ENCODE results near the gene TMEM132D. TPM values are rescaled to one million over a fixed set of nuclear protein-coding genes. Genes with fewer than 3 reads are reported as not detected.

Gene TMEM132D
- total and polyA plus RNA-seq, 2 of the 4 experiments (the other 2 are of a cell fraction) = not detected

DNA sequence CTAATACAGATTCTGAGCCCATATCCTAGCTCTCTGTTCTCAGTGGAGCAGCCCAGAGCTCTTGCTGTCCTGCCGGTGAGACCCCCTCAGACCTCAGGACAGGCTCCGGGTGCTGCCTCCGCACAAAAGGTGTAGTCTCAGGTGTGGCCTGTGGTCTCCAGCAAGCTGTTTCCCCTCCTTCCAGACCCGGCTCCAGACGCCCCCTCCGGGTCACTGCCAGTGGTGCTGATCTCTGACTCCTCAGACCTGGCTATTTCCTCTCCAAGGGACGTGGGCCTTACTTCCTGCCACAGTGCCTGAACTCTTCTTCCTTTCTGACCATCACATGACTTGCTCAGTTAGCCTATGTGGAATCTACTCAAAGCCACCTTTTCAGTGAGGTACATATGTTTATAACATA lies 713.0 kb downstream of the TMEM132D start:
- Histone ChIP-seq H2BK120ac (ENCODE audit: low read depth, low read length) (no peak overlapping the region), H3K9me3 (ENCODE audit: control insufficient read depth, insufficient read depth, low read length) (peaks cover 17% of the 10 kb centered on the region), H3K14ac (replicated peaks; ENCODE audit: low read depth, low read length) (no peak overlapping the region), H3K9ac (ENCODE audit: low read depth, low read length) (no peak overlapping the region), H3K9me1 (ENCODE audit: insufficient read depth, low read length) (no peaks in the 10 kb centered on the region), H2AFZ (replicated peaks; ENCODE audit: low read length, poor library complexity) (no peak overlapping the region), H3K23ac (ENCODE audit: low read depth, low read length) (no peak overlapping the region), H3K36me3 (ENCODE audit: control insufficient read depth, insufficient read depth, low read length) (no peaks in the 10 kb centered on the region), H3K27ac (ENCODE audit: insufficient read depth, low read length) (no peak overlapping the region), H2BK15ac (ENCODE audit: low read depth, low read length) (no peak overlapping the region), H3K4me3 (ENCODE audit: insufficient read depth, low read depth, low read length) (no peak overlapping the region), H3K4ac (ENCODE audit: low read depth, low read length) (no peak overlapping the region), H3K18ac (ENCODE audit: low read depth, low read length) (no peak overlapping the region), H4K5ac (ENCODE audit: low read depth, low read length) (no peak overlapping the region), H2AK9ac (replicated peaks; ENCODE audit: low read depth, low read length, poor library complexity) (no peak overlapping the region), H4K91ac (ENCODE audit: insufficient read depth, low read depth, low read length) (no peak overlapping the region), H2AK5ac (ENCODE audit: low read depth, low read length) (no peak overlapping the region), H3K4me2 (ENCODE audit: low read depth, low read length) (no peak overlapping the region), H4K20me1 (ENCODE audit: insufficient read depth, low read length) (no peaks in the 10 kb centered on the region), H2BK5ac (ENCODE audit: low read depth, low read length, poor library complexity, severe bottlenecking) (no peak overlapping the region), H4K8ac (ENCODE audit: low read depth in 2 of 2, low read length in 2 of 2) (no peak overlapping the region), H3K4me1 (ENCODE audit: control insufficient read depth, insufficient read depth, low read length) (no peaks in the 10 kb centered on the region), H2BK20ac (ENCODE audit: low read depth, low read length) (no peak overlapping the region), H3K27me3 (ENCODE audit: control insufficient read depth, insufficient read depth, low read length) (no peaks in the 10 kb centered on the region), H3K56ac (ENCODE audit: extremely low read depth, insufficient read depth, low read length) (no peak overlapping the region), H3K79me1 (ENCODE audit: low read depth in 1 of 2, low read length in 2 of 2) (no peaks in the 10 kb centered on the region)
- ATAC-seq (ENCODE audit: low read depth) = no peak
- TF ChIP-seq SMC3 (IDR thresholded peaks at IDR 0.05; ENCODE audit: low read depth, low read length) (no peak), MAZ (IDR thresholded peaks at IDR 0.05; ENCODE audit: borderline replicate concordance, low read depth, low read length) (no peak), POLR2A (IDR thresholded peaks at IDR 0.05; ENCODE audit: low read depth, low read length) (no peak), CEBPB (IDR thresholded peaks at IDR 0.05; ENCODE audit: low read depth, low read length) (no peak), CHD1 (IDR thresholded peaks at IDR 0.05; ENCODE audit: low read depth, low read length) (no peak), MAFK (IDR thresholded peaks at IDR 0.05; ENCODE audit: low read depth, low read length) (no peak), RFX5 (IDR thresholded peaks at IDR 0.05; ENCODE audit: low read depth, low read length) (no peak), MXI1 (IDR thresholded peaks at IDR 0.05; ENCODE audit: borderline replicate concordance, low read depth, low read length) (no peak), BHLHE40 (IDR thresholded peaks at IDR 0.05; ENCODE audit: low read depth, low read length) (no peak), RCOR1 (IDR thresholded peaks at IDR 0.05; ENCODE audit: insufficient replicate concordance, low read length) (no peak), RAD21 (IDR thresholded peaks at IDR 0.05; ENCODE audit: low read length) (no peak), FOS (IDR thresholded peaks at IDR 0.05; ENCODE audit: low read depth, low read length) (no peak), NFE2L2 (IDR thresholded peaks at IDR 0.05; ENCODE audit: low read depth, low read length) (no peak)
- TF ChIP-seq, protein P1, sequence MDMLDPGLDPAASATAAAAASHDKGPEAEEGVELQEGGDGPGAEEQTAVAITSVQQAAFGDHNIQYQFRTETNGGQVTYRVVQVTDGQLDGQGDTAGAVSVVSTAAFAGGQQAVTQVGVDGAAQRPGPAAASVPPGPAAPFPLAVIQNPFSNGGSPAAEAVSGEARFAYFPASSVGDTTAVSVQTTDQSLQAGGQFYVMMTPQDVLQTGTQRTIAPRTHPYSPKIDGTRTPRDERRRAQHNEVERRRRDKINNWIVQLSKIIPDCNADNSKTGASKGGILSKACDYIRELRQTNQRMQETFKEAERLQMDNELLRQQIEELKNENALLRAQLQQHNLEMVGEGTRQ (IDR thresholded peaks at IDR 0.05; ENCODE audit: low read depth, low read length) = no peak
- TF ChIP-seq, protein P2, sequence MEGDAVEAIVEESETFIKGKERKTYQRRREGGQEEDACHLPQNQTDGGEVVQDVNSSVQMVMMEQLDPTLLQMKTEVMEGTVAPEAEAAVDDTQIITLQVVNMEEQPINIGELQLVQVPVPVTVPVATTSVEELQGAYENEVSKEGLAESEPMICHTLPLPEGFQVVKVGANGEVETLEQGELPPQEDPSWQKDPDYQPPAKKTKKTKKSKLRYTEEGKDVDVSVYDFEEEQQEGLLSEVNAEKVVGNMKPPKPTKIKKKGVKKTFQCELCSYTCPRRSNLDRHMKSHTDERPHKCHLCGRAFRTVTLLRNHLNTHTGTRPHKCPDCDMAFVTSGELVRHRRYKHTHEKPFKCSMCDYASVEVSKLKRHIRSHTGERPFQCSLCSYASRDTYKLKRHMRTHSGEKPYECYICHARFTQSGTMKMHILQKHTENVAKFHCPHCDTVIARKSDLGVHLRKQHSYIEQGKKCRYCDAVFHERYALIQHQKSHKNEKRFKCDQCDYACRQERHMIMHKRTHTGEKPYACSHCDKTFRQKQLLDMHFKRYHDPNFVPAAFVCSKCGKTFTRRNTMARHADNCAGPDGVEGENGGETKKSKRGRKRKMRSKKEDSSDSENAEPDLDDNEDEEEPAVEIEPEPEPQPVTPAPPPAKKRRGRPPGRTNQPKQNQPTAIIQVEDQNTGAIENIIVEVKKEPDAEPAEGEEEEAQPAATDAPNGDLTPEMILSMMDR (conservative IDR thresholded peaks at IDR 0.05; ENCODE audit: low read depth, low read length) = no peak
- TF ChIP-seq, protein P3, sequence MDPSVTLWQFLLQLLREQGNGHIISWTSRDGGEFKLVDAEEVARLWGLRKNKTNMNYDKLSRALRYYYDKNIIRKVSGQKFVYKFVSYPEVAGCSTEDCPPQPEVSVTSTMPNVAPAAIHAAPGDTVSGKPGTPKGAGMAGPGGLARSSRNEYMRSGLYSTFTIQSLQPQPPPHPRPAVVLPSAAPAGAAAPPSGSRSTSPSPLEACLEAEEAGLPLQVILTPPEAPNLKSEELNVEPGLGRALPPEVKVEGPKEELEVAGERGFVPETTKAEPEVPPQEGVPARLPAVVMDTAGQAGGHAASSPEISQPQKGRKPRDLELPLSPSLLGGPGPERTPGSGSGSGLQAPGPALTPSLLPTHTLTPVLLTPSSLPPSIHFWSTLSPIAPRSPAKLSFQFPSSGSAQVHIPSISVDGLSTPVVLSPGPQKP (IDR thresholded peaks at IDR 0.05; ENCODE audit: borderline replicate concordance, low read depth, low read length) = no peak
- intact Hi-C loops (cut with micrococcal nuclease) = no loop called here
- dilution Hi-C loops (cut with HindIII; ENCODE audit: low sequenced_read_pairs, unreplicated experiment) = no loop called here
- no peak for DNase-seq
- POLR2A ChIA-PET (ENCODE audit: unreplicated experiment) = no interaction called here
- CTCF ChIA-PET = no interaction called here
- no TSS peak for BruUV-seq (replicated peaks)
- 46% methylated on average over 5 of the region's 7 CpGs; no CpG with 5 or more reads in 1 of the 2 experiments for WGBS, 2 experiments (ENCODE audit: extremely low coverage in 2 of 2, insufficient read length in 1 of 2)
- in situ Hi-C loops (cut with MboI; ENCODE audit: low sequenced_read_pairs) = no loop called here
